ENCODE results near the gene GTF3C1.

GRCh38 chr16:27534256-27534655 is 15.5 kb downstream of the GTF3C1 start:
- TF ChIP-seq POLR2A (IDR thresholded peaks at IDR 0.05) = no peak
- TF ChIP-seq, protein P1, sequence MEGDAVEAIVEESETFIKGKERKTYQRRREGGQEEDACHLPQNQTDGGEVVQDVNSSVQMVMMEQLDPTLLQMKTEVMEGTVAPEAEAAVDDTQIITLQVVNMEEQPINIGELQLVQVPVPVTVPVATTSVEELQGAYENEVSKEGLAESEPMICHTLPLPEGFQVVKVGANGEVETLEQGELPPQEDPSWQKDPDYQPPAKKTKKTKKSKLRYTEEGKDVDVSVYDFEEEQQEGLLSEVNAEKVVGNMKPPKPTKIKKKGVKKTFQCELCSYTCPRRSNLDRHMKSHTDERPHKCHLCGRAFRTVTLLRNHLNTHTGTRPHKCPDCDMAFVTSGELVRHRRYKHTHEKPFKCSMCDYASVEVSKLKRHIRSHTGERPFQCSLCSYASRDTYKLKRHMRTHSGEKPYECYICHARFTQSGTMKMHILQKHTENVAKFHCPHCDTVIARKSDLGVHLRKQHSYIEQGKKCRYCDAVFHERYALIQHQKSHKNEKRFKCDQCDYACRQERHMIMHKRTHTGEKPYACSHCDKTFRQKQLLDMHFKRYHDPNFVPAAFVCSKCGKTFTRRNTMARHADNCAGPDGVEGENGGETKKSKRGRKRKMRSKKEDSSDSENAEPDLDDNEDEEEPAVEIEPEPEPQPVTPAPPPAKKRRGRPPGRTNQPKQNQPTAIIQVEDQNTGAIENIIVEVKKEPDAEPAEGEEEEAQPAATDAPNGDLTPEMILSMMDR (IDR thresholded peaks at IDR 0.05) = no peak

Measured in uterus (tissue), 2 donors.